ENCODE results near the gene CCDC190.

GRCh38 chr1:162840250-162840839 is 20.6 kb downstream of the CCDC190 start:
- TF ChIP-seq POLR2A (IDR thresholded peaks at IDR 0.05) (no peak), CTCF (IDR thresholded peaks at IDR 0.05 in 4 of 5, conservative IDR thresholded peaks at IDR 0.05 in 1 of 5) (no peak)
